NOMO-1 (cell line): ENCODE measurements around the gene USP35.

Experiments
- DNase-seq, 2 experiments: peaks; one replicate each; lab custom pipeline; 2025; ENCODE audit not compliant: unreplicated experiment in 2 of 2; lab: John Stamatoyannopoulos, UW

The USP35 gene, protein sequence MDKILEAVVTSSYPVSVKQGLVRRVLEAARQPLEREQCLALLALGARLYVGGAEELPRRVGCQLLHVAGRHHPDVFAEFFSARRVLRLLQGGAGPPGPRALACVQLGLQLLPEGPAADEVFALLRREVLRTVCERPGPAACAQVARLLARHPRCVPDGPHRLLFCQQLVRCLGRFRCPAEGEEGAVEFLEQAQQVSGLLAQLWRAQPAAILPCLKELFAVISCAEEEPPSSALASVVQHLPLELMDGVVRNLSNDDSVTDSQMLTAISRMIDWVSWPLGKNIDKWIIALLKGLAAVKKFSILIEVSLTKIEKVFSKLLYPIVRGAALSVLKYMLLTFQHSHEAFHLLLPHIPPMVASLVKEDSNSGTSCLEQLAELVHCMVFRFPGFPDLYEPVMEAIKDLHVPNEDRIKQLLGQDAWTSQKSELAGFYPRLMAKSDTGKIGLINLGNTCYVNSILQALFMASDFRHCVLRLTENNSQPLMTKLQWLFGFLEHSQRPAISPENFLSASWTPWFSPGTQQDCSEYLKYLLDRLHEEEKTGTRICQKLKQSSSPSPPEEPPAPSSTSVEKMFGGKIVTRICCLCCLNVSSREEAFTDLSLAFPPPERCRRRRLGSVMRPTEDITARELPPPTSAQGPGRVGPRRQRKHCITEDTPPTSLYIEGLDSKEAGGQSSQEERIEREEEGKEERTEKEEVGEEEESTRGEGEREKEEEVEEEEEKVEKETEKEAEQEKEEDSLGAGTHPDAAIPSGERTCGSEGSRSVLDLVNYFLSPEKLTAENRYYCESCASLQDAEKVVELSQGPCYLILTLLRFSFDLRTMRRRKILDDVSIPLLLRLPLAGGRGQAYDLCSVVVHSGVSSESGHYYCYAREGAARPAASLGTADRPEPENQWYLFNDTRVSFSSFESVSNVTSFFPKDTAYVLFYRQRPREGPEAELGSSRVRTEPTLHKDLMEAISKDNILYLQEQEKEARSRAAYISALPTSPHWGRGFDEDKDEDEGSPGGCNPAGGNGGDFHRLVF

DNA sequence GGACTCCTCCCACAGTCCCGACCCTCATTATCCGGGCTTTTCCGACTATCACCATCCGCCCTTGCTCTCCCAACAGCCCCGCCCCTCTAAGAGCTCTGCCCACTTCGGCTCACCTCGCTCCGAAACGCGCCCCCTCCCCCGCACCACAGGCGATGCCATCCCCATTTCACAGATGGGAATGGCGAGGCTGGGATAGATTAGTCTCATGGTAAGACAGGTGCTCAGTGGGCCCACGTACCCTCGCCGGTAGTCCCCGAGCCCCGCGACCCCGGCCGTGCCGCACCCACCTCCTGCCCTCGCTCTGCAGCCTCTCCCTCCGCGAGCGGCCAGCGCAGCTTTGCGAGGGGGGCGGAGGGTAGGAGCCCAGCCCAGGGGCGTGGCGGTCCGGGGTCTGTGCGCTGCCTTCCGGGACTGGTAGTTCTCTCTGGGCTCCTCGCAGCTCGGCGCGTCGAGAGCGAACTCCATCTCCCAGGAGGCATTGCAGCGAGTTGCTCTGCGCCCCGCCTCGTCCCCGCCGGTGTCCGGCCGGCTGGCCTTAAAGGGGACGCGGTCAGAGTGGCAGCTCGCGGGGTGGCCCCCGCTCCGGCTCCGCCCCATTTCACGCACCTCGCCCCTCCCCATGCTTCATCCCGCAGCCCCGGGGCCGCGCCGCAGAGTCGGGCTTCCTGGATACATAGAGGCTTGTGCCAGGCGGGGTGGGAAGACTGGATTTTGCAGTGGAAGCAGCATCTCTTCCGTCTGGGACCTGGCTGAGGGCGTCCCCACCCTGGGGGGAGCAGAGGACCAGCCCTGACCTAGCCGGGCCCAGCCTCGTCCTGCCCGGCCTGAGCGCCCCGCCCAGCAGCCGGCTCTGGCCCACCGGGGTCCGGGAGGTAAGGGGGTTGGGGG lies at the start of gene USP35, which contains the start of gene KCTD21:
Gene USP35 (plus strand): TSS at position 634 of the 888 bp plus-strand sequence. CDS start 7,327 bp downstream, outside the sequence.
Gene KCTD21 (minus strand): TSS at position 341 of the 888 bp plus-strand sequence. CDS start 14,072 bp downstream, outside the sequence.
- DNase-seq, result peak; percentile 97 to 98

DNA sequence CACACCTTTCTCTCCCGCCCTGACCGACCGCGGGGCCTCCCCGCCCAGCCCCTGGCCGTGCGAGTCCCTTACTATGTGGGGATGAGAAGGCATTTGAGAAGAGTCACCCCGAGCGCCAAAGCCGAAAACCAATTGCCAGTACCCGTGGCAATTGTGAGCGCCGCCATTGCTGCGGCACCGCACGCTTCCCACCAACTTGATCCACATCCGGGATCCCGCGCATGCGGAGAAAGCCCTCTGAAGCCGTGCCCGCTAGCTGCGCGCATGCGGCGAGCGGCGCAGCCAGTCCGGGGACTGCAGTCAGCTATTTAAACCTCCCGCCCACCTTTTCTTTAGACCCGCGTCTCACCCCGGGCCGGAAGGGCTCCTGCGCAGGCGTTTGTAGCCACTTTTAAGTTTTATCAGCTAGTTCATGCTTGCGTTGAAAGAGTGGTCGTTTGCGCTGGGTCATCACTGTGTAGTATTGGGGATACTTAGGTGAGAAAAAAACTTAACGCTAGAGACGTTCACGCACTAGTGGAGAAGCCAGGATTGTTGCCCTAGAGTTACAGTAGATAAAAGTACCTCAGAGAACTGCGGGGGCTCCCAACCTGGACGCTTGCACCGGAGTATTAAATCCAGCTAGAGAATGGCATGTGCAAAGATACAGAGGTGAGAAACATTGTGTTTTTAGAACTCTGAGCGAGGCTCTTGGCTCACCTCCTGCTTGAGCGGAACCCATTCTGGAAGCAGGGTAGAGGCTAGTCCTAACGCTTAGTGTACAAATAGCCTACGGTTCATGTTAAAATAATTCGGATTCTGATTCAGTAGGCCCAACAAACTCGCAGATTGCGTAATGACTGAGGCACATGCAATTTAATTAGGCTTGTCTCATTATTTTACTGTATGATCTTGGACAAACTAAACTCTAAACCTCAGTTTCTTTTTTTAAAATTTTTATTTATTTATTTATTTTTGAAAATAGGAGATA lies 49.0 kb upstream of the USP35 start, which contains the start of gene ALG8:
Gene ALG8 (minus strand): TSS at position 205 of the 970 bp plus-strand sequence. CDS start 38 bp downstream, at position 167.
- peak; percentile 93 to 94 for DNase-seq

DNA sequence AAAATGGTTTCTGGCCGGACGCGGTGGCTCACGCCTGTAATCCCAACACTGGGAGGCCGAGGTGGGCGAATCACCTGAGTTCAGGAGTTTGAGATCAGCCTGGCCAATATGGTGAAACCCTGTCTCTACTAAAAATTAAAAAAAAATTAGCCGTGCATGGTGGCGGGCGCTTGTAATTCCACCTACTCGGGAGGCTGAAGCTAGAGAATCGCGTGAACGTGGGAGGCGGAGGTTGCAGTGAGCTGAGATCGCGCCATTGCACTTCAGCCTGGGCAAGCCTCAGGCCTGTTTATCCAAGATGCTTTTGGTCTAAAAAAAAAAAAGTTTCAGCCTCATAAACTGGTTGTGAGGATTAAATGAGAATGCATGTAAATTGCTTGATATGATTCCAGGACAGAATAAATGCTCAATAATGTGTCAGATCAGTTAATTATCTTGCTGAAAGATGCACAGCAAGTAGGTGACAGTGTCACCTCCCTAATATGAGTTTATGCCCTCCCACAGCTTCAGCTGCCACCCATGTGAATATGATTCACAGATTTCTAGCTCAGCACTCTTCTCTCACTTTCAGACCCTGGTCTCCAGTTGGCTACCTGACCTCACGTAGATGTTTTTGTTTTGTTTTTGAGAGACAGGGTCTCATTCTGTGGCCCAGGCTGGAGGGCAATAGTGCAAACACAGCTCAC lies 48.2 kb upstream of the USP35 start:
- no peak for DNase-seq

DNA sequence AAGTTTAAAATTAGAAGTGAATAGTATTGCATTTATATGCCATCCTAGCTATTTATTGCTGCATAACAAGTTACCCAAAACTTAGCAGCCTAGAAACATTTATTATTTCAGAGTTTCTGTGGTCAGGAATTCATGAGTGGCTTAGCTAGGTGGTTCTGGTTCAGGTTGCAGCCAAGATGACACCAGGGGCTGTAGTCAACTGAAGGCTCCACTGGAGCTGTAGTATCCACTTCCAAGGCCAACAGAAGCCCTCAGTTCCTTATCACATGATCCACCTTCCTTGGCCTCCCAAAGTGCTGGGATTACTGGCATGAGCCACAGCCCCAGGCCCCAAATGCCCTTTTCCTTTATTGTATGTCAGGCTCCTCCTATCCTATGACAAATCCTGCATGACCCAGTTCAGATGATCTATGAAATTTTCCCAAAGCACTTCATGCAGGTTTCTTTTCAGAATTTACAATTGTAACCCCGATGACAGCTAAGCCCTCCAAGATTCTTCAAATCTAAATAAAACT lies 43.2 kb upstream of the USP35 start:
- no peak for DNase-seq

DNA sequence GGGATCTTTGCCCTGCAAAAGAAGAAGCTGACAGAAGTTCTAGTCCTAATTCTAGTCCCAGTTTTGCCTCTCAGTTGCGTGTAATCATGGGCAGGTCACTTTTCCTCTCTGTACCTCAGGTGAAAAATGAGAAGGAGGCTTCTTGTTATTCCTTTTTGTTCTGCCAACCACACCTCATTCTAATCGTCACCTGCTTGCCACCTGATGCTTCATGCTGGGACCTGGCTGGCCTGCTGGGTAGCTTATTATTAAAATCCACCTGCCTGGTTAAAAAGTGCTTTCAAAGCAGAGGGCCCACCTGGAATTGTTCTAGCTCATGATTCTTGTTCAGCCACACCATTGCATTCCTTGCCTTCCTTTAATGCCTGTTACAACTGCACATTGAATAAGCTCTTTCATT lies 40.9 kb upstream of the USP35 start:
- DNase-seq, result no peak

DNA sequence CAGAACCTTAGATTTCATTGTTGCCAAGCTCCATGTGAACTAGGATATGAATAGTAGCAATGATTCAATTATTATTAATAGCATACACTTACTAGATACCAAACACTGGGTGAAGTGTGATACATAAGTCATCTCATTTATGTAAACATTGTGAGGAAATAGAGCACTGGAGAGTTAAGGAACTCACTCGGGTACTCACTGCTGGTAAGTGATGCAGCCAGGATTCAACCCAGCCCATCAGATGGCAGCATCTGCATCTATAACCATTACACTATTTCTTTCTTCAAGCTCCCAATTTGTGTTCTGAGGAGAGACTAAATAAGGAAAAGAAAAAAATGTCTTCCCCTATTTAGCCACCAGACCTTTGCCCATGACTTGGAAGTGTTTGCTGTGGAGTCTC lies 39.1 kb upstream of the USP35 start:
- DNase-seq, result no peak

DNA sequence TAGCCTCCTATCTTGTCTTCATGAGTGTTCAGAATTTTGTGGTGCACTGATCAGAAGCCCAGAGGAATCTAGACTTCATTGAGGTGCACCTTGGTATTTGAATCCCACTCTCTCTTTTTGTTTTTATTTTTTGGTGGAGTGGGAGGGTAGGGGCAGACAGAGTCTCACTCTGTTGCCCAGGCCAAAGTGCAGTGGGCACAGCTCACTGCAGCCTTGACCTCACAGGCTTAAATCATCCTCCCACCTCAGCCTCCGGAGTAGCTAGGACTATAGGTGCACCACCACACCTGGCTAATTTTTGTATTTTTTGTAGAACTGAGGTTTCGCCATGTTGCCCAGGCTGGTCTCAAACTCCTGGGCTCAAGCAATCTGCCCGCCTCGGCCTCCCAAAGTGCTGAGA lies 38.4 kb upstream of the USP35 start:
- DNase-seq, result no peak

DNA sequence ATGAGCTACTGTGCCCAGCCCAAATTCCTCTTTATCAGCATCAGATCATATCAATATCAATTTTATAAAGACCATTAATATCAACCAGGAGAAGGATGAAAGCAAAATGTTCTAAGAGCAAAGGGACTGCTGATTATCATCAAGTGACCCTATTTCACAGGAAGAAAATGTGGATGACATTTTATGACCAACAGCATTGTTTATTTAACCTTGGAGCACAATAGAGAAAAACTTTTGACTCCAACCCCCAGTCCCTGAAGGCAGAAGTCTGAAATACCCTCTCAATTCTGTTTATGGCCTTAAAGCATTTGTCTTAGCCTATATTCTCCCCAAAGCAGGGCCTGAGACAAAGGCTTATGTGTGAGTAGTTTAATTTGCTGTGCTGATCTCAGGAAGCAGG lies 38.0 kb upstream of the USP35 start:
- DNase-seq, result no peak

DNA sequence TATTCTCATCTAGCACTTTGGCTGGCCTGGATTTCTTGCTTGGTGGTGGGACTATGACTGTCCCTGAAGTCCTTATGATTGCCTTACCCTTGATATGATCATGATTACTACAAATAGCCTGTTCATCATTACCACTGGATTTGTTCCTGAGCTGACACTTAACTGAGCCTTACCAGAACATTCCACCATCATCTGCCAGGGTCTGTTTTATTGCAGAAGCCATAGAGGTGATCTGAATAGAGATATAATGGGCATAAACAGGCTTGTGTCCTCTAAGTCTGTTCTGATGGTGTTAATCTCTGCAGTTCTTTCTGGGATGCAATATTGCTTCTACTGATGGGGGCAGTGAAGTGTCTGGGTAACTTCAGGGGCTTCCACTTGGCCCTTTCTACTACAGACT lies 36.9 kb upstream of the USP35 start:
- DNase-seq, result no peak

DNA sequence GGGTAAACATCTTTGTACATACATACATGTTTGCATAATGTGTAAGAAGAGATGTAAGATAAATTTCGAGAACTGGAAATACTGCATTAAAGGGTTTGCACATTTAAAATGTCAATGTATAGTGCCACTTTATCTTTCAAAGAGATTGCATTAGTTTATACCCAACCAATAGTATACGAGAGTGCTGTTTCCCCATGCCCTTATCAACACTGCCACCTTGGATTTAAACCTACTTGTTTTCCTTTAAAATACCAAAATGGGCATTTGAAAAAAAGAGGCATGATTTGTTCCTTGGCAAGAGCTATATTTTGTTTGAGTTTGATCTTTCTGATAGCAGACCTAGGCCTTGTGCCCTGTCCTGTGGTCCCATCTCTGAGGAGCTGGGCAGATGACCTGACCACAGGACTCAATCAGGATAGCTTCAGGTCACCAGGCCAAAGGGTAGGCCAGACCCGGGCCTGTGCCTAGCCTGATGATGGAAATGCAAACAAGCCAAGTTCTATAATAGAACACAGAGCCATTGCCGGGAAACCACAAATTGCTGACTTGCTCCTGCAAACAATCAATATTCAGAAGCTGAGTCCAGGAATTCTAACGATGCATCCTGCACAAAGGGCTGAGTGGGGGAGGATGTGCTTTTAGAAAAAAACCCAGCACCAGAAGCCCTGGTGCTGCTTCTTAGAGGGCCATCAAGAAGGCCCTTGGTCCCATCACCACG lies 32.4 kb upstream of the USP35 start:
- no peak for DNase-seq

DNA sequence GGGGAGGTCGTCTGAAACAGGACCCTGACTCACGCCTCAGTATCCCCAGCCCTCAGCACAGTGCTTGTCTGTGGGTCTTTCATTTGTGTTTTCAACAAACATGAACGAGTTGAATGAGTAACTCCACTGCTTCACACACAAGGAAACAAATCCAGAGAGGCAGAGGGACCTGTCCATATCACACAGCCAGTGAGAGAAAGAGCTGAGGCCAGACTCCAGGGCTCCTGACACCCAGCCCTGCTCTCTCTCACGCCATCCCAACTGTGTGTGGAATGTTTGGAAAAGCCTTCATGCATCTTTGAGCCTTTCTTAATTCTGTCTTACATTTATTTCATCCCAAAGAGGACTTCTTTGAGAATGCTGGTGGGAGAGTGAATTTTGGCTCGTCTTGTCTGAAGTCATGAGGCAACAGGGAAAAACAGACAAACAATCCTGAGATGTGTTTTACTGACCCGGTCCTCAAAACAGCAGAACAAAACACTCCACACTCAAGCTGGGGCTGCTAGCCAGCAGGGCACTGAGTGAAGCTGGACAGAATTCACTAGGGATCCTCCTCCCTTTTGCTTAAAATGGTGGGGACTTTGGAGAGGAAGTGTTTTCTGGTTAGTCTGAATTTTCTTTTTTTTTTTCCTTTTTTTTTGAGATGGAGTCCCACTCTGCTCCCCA lies 29.6 kb upstream of the USP35 start:
- DNase-seq, result no peak

DNA sequence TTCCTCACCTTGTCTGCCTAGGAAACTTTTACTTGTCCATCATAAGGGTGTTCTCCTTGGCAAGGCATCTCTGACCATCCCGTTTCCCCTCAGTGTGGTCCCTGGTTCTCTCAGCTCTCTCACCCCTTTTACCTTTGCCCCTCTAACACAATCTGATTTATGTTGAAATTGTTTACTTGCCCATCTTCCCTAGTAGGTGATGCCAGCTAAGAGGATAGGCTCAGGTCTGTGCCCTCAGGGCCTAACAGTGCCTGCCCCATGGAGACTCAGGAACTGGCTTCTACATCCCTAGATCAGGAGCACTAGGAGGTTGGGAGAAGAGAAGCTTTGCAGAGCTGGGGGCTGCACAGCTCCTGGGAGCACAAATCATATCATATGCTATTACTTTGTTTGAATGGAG lies 28.2 kb upstream of the USP35 start:
- no peak for DNase-seq

DNA sequence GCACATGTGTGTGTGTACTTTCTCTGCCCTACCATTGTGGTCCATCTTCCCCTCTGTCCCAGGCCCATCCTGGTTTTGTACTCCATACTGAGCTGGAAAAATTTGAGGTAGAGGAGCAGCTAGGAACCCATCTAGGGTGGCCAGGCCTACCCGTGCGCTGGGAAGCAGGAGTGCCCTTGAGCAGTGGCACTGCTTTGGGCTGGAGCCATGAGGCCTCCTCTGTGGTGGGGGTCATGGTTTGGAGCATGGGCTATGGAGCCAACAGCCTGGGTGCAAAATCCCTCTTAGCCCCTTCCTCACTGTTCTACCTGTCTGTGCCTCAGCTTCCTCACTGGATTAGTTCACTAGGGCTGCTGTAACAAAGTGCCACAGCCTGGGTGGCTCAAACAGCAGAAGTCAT lies 27.4 kb upstream of the USP35 start:
- no peak for DNase-seq

DNA sequence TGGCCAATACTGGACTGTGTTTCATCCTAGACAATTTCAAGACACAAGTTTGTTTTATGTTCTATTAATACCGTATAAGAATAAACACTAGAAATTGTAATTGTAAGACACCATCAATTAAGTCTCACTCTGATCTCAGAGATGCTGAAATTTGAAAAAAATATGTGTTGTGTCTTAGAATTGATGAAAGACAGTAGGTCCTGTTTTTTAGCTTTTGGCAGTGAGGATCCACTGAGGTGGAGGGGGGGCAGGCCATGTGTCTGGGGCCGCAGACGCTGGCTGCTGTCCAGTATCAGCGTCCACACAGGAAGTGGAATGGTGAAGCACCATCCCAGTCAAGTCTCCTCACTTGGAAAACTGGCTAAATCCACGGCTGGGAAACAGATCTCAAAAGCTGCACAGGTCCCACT lies 26.8 kb upstream of the USP35 start:
- no peak for DNase-seq

DNA sequence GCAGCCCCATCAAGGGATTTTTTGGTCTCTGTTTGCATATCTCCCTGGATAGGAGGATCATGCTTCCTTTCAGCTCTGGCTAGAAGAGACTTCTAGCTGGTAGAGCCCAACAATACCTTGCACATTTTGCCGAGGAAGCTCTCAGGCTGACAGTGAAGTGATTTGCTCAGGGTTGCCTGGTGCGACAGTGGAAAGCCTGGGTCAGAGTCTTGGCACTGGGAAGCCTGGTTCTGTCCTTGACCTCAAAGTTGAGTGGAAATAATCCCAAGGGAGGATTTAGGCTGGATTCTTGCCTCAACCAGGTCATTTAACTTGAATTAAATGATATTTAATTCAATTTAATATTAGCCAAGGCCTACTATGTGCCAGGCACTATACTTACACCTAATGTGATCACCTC lies 24.9 kb upstream of the USP35 start:
- no peak for DNase-seq

DNA sequence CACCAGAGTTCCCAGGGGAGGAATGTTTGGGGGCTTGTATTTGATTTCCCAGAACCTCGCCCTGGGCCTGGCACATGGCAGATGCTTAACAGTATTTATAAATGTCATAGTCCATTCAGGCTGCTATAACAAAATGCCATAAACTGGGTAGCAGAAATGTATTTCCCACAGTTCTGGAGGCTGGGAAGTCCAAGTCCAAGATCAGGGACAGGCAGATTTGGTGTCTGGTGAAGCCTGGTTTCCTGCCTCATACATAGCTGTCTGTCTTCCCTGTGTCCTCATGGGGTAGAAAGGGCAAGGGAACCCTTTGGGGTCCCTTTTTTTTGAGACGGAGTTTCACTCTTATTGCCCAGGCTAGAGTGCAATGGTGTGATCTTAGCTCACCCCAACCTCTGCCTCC lies 24.2 kb upstream of the USP35 start:
- DNase-seq, result no peak

DNA sequence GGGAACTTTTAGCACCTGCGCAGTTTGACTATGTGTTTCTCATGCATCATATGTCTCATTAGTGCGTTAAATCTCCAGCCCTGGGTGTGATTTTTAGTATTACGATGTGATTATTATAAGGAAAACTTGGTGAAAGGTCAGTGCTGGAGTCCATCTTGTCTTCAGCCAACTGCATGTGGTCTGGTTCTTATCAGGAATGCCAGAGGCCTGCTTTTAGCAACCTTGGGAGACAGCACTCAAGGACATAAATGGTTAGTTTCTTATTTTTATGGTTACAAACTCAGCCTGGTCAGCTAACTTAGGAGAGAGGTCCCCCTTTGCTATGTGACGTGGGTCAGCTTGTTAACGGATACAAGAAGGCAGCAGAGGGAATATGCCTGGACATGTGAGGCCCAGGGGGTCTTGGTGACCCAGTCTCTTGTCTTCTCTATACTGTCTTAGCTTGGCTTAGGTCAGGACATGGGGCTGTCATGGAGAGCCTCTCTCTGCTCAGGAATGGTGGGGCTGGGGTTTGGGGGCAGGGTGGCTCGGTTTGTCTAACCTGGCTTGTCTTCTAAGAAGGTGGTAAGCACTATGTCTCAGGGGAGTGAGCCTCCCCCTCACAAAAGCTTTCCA lies 21.8 kb upstream of the USP35 start:
- no peak for DNase-seq
